ENCODE measurements around the gene BTG1.

GRCh38 chr12:92155733-92156132, 10.1 kb upstream of the BTG1 start:
- TF ChIP-seq CTCF (IDR thresholded peaks at IDR 0.05; ENCODE audit: insufficient read depth, low read depth, low read length): no peak
- no peak for TF ChIP-seq EZH2 (IDR thresholded peaks at IDR 0.05; ENCODE audit: insufficient read depth, low read length)
